ENCODE results near the gene GYG2.
"Not testable (repeated sequence)": the region's sequence is repeated elsewhere in the genome, so short reads cannot be mapped to it uniquely, and the experiment has no call there.

GYG2 gene

DNA sequence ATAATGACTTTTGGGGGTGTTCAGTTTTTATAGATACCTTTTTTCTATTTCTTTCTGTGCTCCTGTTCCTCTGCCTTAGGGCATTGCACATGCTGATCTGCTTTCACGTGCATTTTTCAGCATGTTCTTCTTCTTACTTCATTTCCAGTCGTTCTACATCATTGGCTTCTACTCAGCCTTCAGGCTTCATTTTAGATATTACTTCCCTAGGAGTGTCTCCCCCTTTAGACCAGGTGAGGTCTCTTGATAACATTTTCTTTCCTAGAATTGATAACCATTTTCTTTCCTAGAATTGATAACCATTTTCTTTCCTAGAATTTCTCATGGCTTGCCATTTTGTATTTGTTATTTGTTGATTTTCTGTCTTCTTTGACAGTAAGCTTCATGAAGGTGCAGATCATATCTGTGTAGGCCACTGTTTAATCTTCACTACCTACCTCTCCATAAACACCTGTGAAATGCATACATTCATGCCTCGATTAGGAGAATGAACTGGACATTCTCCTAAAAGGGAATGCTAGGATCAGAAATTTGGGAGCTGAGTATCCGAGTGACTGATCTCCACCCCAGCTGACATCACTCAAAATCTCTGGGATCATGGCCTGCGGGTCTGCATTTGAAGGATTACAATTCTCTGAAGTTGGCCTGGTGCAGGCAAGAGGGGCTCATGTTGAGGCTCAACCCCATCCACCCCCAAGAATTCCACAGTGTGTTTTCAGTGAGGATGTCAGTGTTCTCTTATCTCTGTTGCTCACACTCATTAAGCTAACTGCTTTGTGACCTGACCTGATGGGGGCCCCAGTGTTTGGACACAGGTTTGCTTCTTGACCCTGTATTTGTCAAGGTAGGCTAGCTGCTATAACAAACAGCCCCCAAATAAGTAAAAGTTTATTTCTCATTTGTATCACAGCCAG, 45.7 kb downstream of the GYG2 start:
- no peak for DNase-seq

DNA sequence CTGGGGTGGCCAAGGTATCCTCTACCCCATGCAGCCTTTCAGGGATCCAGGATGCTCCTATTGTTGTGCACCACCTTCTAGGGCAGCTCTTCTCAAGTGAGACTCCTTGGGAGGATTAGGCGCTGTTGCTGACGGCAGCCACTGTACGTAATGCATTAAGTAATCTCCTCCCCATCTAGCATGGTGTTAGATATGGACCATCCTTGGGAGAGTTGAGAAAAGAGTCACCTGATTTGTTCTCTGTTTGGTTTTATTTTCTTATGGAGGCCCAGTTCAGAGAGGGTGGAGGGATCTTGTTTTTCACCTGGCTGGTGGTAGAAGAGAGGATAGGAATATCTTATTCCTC, 46.4 kb downstream of the GYG2 start:
- no peak for DNase-seq

DNA sequence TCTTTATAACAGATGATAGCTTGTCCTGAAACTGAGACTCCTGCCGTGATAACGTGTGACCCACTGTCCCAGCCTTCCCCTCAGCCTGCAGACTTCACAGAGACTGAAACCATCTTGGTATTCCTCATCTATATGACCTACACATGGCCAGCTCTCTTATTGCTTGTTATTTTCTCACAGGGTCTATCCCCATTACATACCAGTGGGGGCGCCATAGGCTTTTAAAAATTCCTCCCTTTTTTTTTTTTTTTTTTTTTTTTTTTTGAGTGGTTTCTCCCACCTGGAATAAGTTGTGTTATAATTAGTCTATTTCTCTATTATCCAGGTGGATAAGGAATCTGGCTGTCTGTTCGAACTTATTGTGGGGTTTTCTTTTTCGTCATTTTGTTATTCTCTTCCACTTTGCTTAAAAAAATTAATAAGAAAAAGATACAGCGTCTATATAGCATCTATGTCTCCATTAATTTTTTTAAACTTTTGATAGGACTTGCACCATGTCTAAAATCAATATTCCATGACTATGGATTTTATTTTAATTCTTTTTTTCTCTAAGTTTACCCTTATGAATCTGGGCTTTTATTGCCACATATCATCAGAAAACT, 47.2 kb downstream of the GYG2 start:
- no peak for DNase-seq

DNA sequence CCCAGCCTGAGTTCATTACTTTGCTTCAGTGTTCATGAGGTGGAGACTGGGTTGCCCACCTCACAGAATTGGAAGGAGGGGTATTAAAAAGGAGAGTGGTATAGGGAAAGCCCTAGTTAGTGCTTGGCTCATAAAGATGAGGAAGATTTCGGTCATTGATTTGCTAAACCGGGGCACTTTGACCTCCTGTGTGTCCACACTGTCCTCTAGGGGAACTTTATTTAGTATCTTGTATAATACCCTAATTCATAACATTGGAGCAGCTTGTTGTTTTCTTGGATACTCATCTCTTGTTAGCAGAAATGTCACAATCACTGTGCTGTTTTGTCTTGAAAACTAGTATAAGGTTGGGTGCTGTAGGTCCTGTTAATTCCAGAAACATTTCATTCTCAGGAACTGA, 49.8 kb downstream of the GYG2 start:
- no peak for DNase-seq

DNA sequence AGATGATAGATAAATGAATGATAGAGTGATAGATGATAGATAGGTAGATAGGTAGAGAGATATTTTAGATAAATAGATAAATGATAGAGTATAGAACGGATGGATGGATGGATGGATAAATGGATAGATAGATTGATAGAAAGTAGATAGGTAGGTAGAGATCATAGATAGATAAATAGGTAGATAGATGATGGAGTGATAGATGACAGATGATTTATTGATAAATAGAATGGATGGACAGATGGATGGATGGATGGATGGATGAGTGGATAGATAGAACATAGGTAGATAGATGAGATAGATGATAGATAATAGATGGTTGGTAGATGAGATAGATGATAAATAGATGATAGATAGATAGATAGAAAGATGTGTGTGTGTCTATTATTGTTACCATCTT, 50.9 kb downstream of the GYG2 start:
- DNase-seq, result no peak

DNA sequence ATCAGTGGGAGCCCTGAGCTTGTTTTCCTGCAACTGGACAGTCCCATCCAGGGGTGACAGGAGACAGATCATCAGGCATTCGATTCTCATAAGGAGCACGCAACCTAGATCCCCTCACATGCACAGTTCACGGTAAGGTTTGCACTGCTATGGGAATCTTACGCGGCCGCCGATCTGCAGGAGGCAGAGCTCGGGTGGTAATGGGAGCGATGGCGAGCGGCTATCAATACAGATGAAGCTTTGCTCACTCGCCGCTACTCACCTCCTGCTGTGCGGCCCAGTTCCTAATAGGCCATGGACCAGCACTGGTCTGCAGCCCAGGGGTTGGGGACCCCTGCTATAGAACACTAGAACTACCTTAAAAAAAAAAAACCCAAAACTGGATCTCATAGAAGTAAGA, 55.0 kb downstream of the GYG2 start:
- no peak for DNase-seq

DNA sequence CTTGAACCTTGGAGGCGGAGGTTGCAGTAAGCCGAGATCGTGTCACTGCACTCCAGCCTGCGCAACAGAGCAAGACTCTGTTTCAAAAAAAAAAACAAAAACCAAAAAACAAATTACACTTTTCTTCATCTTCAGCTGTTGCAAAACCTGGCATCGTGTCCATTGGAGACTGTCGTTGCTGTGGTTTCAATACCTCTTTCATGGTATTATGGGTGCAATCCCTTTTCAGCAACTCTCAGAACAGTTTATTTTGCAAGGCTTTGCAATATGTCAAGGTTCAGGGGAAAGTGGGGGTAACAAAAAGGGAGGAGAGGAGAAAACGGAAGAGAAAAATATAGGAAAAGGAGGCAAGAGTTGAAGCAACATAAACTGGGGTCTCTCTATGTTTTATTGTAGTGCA, 59.6 kb downstream of the GYG2 start:
- DNase-seq, result no peak

DNA sequence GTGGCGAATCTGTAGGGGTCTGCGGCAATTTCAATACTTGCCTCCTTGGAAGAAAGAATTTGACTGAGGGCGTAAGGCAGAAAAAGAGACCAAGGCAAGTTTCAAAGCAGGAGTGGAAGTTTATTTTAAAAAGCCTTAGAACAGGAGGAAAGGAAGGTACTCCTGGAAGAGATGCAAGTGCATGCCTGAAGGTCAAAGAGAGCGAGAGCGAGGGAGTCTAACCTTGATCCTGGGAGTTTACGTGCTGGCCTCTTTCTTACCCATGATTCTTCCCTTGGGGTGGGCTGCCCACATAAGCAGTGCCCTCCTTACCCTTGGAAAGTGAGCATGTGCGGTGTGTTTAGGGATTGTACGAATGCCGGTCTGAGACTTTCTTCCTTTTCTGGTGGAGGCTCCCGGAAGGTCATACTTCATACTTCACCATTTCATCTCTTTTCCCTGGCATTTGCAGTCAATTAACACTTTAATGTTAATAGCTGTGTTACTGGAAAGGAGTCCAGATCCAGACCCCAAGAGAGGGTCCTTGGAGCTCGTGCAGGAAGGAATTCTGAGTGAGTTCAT, 60.4 kb downstream of the GYG2 start:
- DNase-seq, result no peak

DNA sequence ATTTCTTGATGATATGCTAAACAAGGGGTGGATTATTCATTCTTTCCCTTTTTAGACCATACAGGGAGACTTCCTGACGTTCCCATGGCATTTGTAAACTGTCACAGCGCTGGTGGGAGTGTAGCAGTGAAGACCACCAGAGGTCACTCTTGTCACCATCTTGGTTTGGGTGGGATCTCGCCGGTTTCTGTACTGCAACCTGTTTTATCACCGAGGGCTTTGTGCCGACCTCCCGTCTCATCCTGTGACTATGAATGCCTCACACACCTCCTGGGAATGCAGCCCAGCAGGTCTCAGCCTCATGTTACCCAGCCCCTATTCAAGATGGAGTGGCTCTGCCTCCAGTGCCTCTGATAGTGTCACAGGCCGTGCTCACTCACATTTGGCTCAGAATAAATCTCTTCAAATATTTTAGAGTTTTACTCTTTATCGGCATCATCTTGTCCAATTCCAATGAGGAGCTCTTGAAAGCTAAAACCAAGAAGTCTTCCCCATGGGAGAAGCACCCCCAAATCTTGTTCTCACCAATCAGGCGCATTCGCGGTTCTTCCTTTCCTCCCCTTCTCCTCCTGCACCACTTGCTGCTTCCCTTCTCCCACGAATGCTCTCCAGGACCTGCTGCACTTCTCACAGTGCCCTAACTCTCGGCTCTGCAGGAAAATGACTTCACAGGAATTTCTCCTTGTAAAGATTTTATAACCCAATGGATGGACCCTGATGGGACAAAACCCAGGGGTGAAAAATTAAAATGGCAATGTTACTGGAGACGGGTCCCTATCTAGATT, 61.2 kb downstream of the GYG2 start:
- not testable (repeated sequence) for DNase-seq

DNA sequence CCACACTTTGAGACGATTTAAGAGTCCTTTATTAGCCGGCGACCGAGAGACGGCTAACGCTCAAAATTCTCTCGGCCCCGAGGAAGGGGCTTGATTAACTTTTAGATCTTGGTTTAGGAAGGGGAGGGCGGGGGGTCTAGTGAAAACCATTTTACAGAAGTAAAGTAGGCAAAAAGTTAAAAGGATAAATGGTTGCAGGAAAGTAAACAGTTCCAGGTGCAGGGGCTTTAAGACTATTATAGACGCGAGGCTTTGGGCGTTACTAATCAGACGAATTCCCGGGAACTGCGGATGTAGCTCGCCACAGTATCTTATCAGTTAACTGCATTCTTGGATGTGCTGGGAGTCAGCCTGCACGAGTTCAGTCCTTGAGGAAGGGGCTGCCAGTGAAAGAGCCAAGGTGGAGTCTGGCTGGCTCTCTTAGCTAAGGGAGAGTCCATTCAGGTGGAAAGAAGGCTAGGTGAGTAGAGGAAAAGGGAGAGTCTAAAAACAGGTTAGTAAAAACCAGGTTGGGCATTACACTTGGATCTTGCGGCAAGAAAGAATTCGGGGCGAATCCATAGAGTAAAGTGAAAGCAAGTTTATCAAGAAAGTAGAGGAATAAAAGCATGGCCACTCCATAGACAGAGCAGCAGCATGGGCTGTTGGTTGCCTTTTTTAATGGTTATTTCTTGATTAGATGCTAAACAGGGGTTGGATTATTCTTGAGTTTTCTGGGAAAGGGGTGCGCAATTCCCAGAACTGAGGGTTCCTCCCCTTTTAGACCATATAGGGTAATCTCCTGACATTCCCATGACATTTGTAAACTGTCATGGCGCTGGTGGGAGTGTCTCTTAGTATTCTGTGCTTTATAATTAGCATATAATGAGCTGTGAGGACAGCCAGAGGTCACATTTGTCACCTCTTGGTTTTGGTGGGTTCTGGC, 62.1 kb downstream of the GYG2 start:
- DNase-seq, result not testable (repeated sequence)

DNA sequence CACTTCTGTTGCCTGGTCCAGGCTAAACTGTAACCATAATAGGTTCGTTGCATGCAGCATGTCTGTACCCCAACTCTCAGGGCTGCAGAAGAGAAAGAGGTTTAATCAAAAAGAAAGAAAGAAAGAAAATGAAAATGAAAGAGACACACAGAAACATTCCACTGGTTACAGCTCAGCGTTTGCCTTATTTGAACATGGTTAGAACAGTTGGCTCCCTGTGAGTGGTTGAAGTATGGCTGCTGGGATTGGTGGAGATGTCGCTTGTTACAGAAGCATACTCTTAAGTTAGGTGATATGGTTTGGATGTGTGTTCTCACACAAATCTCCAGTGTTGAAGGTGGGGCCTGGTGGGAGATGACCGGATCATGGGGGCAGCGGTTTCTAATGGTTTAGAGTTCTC, 64.1 kb downstream of the GYG2 start:
- DNase-seq, result no peak

DNA sequence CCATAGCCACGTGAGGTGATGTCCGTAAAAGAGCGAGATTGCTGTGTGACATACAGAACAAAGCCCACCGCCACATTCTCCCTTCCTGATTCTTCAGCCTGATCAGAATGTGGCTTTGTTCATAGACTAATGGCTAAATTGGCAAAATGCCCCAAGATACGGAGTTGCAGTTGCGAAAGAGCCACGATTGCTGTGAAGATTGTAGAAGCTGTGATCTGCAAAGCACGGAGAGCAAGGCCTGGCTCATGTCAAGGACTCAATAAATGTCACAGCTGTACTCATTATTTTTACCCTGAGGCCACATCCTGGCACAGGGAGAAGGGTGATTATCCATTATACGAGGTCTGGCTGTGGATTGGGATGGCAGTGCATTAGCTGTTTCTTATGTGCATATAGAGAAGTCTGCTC, 66.2 kb downstream of the GYG2 start:
- no peak for DNase-seq

DNA sequence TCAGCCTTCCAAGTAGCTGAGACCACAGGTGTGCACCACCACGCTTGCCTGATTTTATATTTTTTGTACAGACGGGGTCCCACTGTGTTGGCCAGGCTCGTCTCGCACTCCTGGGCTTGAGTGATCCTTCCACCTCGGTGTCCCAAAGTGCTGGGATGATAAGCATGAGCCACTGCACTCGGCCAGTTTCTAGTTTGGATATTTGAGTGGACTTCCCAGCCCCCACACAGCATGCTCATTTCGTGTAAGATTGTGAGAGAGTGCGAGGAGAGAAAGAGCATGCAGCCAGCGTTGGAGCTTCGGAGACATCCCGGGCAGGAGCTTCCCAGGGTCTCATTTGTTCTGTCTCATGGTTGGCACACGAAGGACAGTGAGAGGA, 68.6 kb downstream of the GYG2 start:
- DNase-seq, result no peak

DNA sequence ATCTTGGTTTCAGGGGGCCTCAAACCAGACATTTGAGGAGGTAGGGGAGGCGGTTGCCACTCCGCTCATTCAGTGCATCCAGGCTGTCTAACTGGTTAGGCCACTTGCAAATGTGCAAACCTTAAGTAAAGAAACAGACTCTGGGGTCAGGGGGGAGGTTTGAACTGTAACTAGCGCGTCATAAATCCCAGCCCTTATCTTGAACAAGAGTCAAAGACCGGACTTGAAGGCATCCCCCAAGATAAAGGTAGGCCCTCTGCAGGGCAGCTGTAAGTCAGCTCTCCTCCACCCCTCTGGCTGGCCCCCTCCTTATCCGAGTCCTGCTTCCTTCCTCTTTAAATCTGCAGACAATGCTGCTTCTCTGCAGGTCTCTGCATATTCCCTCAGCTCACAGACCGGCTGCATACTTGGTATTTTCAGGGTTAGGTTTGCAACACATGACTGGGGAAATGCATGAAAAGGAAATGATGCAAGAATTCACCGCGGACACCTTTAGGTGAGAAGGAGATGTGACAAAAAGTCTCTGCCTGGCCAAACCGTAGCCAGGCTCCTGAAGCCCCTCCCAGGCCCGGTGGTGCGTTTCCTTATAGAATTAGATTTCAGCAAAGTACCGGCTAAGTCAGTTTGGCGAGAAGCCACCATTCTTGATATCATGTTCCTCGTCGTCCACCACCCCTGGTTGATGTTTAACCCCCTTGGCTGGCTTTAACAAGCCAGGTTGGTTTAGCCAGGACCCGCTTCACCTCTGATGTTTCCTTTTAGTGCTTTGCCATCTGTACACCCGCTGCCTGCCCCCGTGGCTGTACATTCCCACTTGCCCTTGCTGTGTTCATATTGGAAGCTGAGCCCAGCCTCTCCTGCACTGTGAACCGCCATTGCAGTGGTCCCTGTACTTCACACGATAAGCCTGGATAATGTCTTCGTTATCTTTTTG, 69.2 kb downstream of the GYG2 start:
- DNase-seq, result peak; percentile 27

DNA sequence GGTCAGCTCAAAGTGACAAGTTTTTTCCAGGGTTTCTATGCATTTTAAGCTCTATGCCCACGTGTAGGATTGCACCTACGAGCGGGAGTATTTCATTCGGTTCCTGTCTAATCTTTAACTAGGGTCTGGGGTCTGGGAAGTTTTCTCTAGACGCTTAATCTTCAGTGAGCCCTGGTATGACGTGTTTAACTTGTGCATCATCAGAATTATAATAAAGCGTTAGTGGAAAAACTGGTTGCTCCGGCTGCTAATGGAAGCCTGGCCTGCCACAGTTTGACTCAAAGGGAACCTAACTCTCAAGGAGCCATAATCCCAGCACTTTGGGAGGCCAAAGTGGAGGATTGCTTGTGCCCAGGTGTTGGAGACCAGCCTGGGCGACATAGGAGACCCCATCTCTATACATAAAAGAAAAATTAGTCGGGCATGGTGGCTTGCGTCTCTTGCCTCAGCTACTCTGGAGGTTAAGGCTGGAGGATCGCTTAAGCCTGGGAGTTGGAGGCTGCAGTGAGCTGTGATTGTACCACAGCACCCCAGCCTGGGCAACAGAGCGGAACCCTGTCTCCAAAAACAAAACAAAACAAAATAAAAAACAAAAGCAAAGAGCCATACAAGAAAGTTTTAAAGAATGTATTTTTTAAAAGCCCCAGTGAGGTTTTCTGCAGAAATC, 70.2 kb downstream of the GYG2 start:
- DNase-seq, result no peak

DNA sequence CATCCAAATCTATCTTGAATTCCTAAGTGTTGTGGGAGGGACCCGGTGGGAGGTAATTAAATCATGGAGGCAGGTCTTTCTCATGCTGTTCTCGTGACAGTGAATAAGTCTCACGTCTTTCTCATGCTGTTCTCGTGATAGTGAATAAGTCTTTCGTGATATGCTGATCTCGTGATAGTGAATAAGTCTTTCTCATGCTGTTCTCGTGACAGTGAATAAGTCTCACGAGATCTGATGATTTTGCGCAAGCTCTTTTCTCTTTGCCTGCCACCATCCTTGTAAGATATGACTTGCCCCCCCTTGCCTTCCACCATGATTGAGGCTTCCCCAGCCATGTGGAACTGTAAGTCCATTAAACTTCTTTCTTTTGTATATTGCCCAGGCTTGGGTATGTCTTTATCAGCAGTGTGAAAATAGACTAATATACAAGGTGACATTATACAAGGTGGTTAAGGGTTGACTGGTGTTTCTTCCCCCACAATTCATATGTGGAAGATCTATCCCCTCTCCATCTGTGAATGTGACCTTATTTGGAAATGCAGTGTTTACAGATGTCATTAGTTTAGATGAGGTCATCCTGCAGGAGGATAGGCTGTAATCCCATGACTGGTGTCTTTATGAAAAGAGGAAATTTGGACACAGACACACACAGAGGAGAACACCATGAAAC, 72.8 kb downstream of the GYG2 start:
- no peak for DNase-seq

DNA sequence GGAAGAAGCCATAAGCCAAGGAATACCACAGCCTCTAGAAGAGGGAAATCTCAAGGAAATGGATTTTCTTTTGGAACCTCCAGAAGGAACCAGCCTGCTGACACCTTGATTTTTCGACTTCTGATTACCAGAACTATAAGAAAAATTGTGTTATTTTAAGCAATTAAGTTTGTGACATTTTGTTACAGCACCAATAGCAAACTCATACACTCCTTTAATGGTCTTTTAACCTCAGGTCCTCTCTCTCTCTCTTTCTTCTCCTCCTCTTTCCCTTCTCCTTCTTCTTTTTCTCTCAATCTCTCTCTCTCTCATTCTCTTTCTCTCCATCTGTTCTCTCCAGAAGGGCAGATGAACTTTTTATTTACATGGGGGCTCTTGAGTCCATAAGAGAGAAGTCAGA, 74.1 kb downstream of the GYG2 start:
- DNase-seq, result no peak

DNA sequence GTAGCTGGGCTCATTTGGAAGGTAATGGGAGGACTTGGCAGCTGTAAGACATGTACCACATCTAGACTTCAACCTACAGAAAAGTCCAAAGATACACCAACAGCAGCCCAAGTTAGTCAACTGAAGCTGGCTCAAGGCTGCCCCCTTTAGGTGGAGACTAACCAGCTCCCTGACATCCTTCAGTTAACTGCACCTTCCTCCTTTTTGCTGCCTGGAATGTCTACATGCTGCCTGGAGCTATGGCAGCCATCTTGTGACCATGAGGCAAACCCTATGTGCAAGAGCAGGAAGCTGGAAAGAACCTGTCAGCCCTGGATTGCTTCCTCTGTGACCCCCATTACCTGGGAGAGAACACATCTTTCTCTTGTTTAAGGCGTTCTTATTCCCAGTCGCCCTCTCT, 74.6 kb downstream of the GYG2 start:
- DNase-seq, result no peak

DNA sequence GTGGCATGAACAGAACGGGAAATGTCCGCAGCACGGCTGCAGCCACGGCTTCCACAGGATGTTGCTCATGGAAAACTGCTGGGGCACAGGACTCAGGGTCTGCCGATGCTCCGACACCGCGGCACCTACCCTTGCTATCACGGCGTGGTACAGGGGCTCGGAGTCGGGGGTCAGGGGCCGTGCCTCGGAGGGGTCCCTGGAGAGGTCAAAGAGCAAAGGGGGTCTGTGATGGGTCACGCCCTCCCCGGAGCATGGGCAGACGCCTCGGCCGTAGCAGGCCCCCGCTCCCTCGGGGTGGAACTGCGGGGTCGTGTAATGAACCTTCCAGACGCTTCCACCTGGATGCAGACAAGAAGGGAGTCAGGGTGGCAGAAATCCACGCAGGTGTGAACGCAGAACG, 78.6 kb downstream of the GYG2 start:
- DNase-seq, result no peak

DNA sequence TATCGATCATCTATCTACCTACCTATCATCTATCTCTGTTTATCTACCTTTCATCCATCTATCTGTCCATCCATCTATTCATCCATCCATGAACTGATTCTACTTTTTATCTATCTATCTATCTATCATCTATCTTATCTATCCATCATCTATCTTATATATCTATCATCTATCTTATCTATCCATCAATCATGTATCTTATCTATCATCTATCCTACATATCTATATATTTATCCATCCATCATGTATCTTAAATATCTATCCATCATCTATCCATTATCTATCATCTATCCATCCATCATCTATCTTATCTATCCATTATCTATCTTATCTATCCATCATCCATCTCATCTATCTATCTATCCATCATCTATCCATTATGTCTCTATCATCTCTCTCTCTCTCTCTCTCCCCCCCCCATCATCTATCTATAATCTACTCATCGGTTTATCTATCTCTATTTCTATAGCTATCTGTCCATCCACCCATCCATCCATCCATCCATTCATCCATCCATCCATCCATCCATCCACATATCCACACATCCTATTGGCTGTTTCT, 79.5 kb downstream of the GYG2 start:
- DNase-seq, result no peak
